Measurements from ENCODE around the gene EPHA10. TPM values are rescaled to one million over a fixed set of nuclear protein-coding genes. Genes with fewer than 3 reads are reported as not detected.

EPHA10 gene
- total and polyA plus RNA-seq, 5 donors from 2014 or later, result not detected

Other genes starting within 250 kb of the EPHA10 start
- 52.3 TPM for gene SNIP1, start 210.8 kb downstream of the EPHA10 start, total RNA-seq
- gene SNIP1, start 210.8 kb downstream of the EPHA10 start, polyA plus RNA-seq, result 1 to 10 TPM; 1.5 to 5.8 (median 4.6) TPM
- 0.25 TPM for gene DNALI1, start 208.2 kb downstream of the EPHA10 start, total RNA-seq
- gene DNALI1, start 208.2 kb downstream of the EPHA10 start, polyA plus RNA-seq, result under 1 TPM in 2 of 4 donors, not detected in 2; 0.22 to 0.32 TPM
- 58.9 TPM for gene GNL2, start 169.2 kb downstream of the EPHA10 start, total RNA-seq
- gene GNL2, start 169.2 kb downstream of the EPHA10 start, polyA plus RNA-seq, result 10 to 100 TPM; 37.3 to 46.5 (median 42.9) TPM
- gene RSPO1, start 130.2 kb downstream of the EPHA10 start, total RNA-seq, result not detected
- gene RSPO1, start 130.2 kb downstream of the EPHA10 start, polyA plus RNA-seq, result not detected
- gene CDCA8, start 72.6 kb downstream of the EPHA10 start, total RNA-seq, result 1.3 TPM
- 1 to 10 TPM; 2.5 to 3.7 (median 3.1) TPM for gene CDCA8, start 72.6 kb downstream of the EPHA10 start, polyA plus RNA-seq
- 0.69 TPM for gene MANEAL, start 28.7 kb upstream of the EPHA10 start, total RNA-seq
- gene MANEAL, start 28.7 kb upstream of the EPHA10 start, polyA plus RNA-seq, result 1 to 10 TPM in 3 of 4 donors, under 1 TPM in 1; 0.87 to 2.4 (median 1.5) TPM
- 13.7 TPM for gene C1orf122, start 42.7 kb upstream of the EPHA10 start, total RNA-seq
- 10 to 100 TPM; 22.9 to 31.9 (median 26.6) TPM for gene C1orf122, start 42.7 kb upstream of the EPHA10 start, polyA plus RNA-seq
- gene YRDC, start 43.1 kb upstream of the EPHA10 start, total RNA-seq, result 28.2 TPM
- 10 to 100 TPM; 17.3 to 26.6 (median 19.8) TPM for gene YRDC, start 43.1 kb upstream of the EPHA10 start, polyA plus RNA-seq
- 34.1 TPM for gene MTF1, start 94.5 kb upstream of the EPHA10 start, total RNA-seq
- gene MTF1, start 94.5 kb upstream of the EPHA10 start, polyA plus RNA-seq, result 10 to 100 TPM; 16.3 to 22.9 (median 18.7) TPM
- 23.8 TPM for gene INPP5B, start 181.9 kb upstream of the EPHA10 start, total RNA-seq
- 10 to 100 TPM; 15.4 to 21.1 (median 18.5) TPM for gene INPP5B, start 181.9 kb upstream of the EPHA10 start, polyA plus RNA-seq
- gene SF3A3, start 224.9 kb upstream of the EPHA10 start, total RNA-seq, result 47.6 TPM
- 100 to 1,000 TPM in 3 of 4 donors, 10 to 100 TPM in 1; 90.6 to 118 (median 105) TPM for gene SF3A3, start 224.9 kb upstream of the EPHA10 start, polyA plus RNA-seq
- 4.6 TPM for gene FHL3, start 240.4 kb upstream of the EPHA10 start, total RNA-seq
- 10 to 100 TPM; 11.2 to 20.8 (median 13.3) TPM for gene FHL3, start 240.4 kb upstream of the EPHA10 start, polyA plus RNA-seq
- 12.3 TPM for gene UTP11, start 247.6 kb upstream of the EPHA10 start, total RNA-seq
- gene UTP11, start 247.6 kb upstream of the EPHA10 start, polyA plus RNA-seq, result 10 to 100 TPM; 21.0 to 31.1 (median 24.9) TPM